ENCODE results near the gene ZNF121.
A peak's percentile ranks its signal among the peaks of the same experiment; 100 is the strongest.
"Not testable (repeated sequence)": the region's sequence is repeated elsewhere in the genome, so short reads cannot be mapped to it uniquely, and the experiment has no call there.

The ZNF121 gene

DNA sequence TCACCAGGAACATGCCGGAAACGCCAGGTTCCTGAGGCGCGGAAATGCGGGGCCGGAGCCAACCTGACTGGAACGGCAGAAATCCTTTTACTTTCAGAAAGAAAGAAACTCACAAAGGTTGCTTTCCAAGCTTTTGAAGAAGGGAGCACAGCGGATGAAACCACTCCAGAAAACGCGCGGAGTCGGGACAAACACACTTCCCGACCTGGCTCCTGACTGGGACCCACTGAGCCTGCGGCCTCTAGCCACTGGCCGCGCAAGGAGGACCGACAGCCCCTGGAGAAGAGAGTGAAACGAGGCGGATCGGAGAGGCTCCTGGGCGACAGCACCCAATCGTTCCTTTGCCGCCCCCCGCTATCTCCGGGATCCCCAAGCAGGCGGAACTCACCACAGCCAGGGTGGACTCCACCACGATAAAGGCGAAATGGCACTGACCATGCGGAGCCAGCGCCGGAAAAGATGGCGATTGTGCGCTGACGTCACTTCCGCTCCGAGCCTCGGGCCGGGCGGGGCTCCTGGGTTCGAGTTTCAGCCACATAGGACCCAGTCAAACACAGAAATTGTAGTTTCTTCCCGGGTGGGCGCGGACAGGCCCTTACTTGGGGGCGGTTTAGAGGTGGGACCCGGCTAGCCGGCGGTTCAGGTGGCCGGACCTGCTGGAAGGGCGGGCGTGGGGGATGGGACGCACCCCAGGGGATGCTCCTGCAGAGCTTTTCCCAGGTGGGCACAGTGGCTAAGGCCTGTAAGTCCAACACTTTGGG is at the start of gene ZNF121:
Gene ZNF121, minus strand, starts transcription at position 432 of the 761 bp plus-strand sequence. CDS start 16,407 bp downstream, outside the sequence.
- DNase-seq, result peak; percentile 53

DNA sequence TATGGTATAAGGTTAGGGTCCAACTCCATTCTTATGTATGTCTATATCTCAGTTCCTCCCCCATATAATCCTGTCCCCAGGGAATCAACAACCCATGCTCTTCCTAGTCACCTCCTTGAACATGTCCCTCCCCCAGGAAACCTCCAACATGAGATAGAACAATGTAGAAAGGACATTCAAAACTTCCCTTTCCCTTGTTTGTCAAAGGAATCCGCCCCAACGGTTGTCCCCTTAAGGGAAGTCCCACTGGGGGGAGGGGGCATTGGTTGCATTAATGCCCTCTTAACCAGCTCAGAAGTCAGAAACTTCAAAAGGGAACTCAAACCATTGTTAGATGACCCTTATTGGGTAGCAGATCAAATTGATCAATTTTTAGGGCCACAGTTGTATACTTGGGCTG is 43.6 kb upstream of the ZNF121 start:
- no peak for DNase-seq

GRCh38 chr19:9622531-9622930 is 38.2 kb upstream of the ZNF121 start:
- DNase-seq, result no peak

DNA sequence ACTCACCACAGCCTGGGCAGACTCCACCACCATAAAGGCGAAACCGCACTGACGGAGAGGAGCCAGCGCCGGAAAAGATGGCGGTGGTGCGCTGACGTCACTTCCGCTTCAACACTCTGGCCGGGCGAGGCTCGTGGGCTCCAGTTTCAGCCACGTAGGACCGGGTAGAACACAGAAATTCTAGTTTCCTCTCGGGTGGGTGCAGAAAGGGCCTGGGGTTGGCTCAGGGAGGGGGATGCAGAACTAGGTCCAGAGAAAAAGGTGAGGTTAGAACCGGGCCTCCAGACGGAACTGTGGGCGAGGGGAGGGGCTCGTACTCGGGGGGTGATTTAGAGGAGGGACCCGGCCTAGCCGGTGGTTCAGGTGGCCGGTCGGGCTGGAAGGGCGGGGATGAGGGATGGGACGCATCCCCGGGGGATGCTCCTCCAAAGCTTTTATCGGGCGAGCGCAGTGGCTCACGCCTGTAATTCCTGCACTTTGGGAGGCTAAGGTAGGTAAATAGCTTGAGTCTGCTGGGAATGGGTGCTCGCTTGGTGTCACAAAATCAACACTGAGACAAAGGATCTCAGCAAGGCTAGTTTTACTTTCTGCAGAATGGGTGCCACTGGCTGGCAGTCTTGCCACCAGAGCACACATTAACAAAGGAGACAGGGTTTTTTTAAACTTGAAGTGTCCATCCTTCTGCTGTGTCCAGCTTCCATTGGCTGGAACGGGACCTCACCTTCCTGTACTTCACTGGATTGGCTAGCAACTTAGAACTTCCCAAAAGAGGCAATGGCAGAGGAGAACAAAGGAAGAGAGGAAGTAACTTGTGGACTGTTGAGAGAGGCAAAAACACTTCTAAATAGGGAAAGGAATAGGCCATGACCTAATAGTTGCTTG is 37.1 kb upstream of the ZNF121 start, which contains the start of gene ZNF561:
Gene ZNF561, minus strand, starts transcription at position 77 of the 882 bp plus-strand sequence. CDS start 1,776 bp downstream, outside the sequence.
- DNase-seq, result peak; percentile 76

DNA sequence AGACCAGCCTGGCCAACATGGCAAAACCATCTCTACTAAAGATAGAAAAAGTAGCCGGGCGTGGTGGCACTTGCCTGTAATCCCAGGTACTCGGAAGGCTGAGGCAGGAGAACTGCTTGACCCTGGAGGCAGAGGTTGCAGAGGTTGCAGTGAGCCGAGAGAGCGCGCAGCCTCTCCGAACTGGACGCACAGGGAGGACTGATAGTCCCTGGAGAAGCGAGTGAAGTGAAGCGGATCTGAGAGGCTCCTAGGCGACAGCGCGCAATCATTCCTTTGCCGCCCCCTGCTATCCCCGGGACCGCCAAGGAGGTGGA is 36.5 kb upstream of the ZNF121 start:
- no peak for DNase-seq

DNA sequence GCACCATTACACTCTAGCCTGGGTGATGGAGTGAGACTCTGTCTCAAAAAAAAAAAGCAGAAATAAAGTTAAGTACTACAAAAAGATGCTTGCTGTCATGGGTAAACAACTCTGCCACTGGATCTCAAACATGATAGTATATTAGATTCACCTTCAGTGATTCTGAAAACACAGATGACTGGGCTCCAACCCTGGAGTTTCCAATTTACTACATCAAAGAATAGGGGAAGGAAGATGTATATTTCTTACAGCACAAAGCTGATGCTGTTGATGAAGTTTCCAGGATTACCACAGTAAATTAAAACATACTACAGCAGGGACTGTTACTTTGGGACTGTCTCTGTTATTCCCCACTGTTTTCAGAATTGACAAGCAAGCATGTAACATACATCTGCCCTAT is 31.5 kb upstream of the ZNF121 start:
- no peak for DNase-seq

DNA sequence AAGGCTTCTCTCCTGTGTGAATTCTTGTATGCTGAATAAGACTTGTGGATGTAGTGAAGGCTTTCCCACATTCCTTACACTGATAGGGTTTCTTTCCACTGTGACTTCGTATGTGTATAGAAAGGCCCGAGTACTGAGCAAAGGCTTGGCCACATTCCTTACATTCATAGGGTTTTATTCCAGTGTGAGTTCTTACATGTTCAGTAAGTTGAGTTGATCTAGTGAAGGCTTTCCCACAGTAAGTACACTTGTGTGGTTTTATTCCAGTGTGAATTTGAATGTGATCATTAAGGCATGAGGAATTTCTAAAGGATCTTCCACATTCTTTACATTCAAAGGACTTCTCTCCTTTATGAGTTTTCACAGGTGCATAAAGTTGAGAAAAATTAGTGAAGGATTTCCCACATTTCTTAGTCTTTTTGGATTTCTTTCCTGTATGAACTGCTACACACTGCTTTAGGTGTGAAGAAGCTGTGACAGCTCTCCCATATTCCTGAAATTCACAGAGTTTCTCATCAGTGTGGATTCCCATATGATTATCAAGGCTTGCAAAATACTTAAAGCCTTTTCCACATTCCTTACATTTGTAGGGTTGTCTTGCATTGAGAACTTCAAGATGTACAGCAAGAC is 26.3 kb upstream of the ZNF121 start:
- DNase-seq, result no peak

- DNase-seq, result no peak
These were observed 24.6 kb upstream of the ZNF121 start for GRCh38 chr19:9608912-9609311.

GRCh38 chr19:9597027-9597426 is 12.7 kb upstream of the ZNF121 start:
- DNase-seq, result peak; percentile 46

GRCh38 chr19:9586764-9587163 is 2.5 kb upstream of the ZNF121 start:
- DNase-seq, result peak; percentile 24

GRCh38 chr19:9582081-9582725 is 2.1 kb downstream of the ZNF121 start:
- not testable (repeated sequence) for DNase-seq

GRCh38 chr19:9580728-9581127 is 3.6 kb downstream of the ZNF121 start:
- DNase-seq, result no peak

DNA sequence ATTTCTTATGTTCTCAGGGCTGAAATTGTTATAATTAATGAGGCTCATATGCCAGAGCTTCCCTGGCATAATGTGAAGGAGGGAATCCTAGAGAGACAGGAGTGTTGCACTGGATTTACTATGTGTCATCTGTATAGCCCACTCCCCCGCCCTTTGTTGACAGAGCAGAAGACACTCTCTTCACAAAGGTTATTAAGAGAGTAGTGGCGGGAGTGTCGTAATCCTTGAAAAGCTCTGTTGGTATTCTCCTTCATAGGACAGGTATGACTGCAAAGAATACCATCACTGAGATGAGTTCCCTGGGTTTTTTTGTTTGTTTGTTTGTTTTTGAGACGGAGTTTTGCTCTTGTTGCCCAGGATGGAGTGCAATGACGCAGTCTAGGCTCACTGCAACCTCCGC is 14.0 kb downstream of the ZNF121 start:
- no peak for DNase-seq

DNA sequence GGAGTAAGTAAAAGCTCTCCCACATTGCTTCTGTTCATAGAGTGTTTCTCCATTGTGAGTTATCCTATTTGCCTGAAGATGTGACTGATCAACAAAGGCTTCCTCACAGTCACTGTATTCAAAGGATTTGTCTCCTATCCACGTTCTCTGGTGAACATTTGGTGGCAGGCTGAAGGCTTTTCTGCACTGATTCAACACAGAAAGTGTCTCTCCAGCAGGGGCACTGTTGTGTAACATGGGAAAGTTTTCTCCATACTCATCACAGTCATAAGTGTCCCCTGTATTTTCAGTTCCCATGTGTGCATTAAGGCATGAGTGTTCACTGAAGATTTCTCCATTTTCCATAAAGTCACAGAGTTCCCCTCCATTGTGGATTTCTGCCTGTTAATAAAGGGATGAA is 17.6 kb downstream of the ZNF121 start:
- DNase-seq, result no peak

GRCh38 chr19:9565900-9566705 is 18.2 kb downstream of the ZNF121 start:
- no peak for DNase-seq

GRCh38 chr19:9552536-9553274 is 31.6 kb downstream of the ZNF121 start:
- DNase-seq, result no peak

GRCh38 chr19:9547870-9548269 is 36.4 kb downstream of the ZNF121 start:
- DNase-seq, result no peak

DNA sequence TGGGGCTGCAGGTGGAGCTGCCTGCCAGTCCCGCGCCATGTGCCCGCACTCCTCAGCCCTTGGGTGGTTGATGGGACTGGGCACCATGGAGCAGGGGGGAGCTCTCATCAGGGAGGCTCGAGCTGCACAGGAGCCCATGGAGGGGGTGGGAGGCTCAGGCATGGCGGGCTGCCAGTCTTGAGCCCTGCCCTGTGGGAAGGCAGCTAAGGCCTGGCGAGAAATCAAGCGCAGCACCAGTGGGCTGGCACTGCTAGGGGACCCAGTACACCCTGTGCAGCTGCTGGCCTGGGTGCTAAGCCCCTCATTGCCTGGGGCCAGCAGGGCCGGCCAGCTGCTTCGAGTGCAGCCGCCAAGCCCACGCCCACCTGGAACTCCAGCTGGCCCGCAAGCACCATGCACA is 43.0 kb downstream of the ZNF121 start:
- not testable (repeated sequence) for DNase-seq

DNA sequence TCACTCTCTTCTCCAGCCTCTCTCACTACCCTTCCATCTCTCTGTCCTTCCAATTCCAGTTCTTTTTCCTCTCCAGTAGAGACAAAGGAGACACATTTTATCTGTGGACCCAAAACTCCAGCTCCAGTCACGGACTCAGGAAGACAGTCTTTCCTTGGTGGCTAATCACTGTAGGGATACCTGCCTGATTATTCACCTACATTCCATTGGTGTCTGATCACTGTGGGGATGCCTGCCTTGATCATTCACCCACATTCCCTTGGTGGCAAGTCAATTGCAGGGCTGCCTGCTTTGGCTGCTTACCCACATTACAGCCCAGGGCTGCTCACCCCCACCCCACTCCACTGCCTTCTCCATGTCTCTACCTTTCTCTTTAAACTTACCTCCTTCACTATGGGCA is 44.4 kb downstream of the ZNF121 start:
- DNase-seq, result not testable (repeated sequence)

DNA sequence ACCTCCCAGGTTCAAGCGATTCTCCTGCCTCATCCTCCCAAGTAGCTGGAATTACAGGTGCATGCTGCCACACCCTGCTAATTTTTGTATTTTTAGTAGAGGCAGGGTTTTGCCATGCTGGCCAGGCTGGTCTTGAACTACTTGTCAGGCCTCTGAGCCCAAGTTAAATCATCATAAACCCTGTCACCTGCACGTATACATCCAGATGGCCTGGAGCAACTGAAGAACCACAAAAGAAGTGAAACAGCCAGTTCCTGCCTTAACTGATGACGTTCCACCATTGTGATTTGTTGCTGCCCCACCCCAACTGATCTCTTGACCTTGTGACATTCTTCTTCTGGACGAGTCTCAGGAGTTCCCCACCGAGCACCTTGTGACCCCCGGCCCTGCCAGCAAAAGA is 45.1 kb downstream of the ZNF121 start:
- DNase-seq, result not testable (repeated sequence)
